ENCODE results near the gene EPHB3.

The EPHB3 gene

DNA sequence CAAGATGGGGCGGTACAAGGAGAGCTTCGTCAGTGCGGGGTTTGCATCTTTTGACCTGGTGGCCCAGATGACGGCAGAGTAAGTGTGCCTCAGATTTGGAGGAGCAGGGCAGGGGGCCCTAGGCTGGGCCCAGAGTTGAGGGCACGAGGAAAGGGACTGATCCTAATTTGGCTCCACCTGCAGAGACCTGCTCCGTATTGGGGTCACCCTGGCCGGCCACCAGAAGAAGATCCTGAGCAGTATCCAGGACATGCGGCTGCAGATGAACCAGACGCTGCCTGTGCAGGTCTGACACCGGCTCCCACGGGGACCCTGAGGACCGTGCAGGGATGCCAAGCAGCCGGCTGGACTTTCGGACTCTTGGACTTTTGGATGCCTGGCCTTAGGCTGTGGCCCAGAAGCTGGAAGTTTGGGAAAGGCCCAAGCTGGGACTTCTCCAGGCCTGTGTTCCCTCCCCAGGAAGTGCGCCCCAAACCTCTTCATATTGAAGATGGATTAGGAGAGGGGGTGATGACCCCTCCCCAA is 19.8 kb downstream of the EPHB3 start:
- ATAC-seq: no peak

GRCh38 chr3:184582646-184583577 is 21.3 kb downstream of the EPHB3 start:
- ATAC-seq: no peak

DNA sequence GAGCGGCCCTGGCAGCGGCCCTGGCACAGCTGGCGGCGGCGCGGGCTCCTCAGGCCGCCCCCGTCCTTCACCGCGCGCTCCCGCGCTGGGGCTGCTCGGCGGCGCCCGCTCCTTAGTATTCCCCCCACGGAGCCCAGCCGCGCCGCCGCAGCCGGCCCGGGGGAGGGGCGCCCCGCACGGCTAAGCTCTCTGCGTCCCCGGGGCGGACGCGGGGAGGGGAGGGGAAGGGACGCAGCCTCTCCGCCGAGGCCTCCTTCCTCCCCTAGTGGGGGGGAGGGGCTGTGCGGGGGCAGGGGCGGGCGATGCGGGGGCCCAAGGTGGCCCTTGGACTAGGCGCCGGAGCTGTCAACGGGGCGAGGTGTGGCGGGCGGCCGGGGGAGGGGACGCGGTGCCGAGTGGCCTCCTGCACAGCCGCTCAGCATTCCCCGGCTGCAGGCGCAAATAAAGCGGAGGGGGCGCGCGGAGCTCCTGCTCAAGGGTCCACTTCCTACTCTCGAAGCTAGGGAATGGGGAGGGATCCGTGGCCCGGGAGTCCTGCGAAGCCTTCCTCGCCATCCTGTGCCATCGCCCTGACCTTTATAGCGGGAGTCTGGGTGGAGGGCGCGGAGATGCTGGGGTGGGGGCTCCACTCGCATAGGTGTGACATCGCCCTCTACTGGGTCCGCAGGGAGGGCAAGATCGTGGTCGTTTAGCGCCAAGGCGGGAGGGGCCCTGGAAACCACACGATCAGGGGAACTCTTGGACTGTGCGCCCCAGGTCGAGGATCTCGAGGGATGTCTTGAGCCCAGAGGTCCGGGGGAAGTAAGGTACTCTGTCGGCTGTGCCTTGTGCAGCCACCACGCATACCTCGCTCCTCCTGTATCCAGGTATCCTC is 22.2 kb downstream of the EPHB3 start:
- ATAC-seq: no peak

DNA sequence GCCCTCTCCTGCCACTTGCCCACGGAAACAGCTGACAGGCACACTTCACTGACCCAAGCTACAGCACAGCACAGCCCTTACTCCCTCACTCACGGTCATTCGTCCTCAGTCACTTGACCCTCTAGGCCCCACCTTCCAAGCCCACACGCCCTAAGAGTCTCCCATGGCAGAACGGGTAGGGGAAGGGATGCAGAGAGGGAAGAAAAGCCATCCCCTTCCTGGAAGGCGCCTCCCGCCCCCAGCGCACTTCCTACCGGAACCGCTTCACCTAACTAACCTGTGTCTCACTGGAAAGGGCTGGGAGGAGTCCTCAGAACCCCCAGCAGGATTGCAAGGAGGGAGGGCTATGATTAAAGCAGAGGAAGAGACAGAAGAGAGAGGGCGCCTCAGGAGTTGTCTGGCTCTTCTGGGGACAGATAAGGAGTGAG is 22.9 kb downstream of the EPHB3 start:
- no peak for ATAC-seq

- ATAC-seq: no peak
Observed at GRCh38 chr3:184585545-184585944, 24.0 kb downstream of the EPHB3 start.

DNA sequence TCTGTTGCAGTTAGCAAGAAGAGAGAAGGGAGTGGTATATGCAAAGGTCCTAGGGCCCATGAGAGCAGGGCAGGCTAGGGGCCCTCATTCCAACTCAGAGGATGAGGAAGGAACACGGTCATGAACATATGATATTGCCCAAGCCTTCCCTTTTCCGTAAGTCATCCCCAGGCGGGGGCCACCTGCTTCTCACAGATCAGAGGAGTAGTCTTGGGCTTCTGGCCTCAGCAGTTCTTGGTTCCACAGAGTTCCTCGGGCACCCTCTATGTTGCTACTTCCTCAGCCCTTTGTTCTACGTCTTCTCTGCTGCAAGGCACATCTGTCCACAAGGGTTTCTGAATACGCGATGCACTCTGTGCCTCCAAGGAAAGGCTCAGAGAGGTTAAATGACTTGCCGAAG is 25.3 kb downstream of the EPHB3 start:
- ATAC-seq: no peak

DNA sequence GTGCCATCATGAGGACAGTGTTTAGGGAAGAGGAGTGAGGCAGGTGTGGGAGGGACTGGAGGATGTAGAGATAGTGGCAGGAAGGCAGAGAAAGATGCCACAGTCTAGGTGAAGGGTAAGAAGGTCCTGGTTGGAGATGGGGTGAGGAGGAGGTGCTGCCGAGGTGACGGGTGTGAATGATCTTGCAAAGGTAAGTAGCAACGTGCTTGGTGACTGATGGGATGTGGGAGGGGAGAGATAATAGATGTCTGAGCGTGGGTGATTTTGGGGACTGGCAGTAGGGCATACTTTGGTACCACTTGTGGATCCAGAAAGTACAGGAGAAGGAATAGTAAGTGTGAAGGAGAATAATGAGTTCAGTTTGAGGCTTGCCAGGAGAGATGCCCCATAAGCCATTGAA is 27.2 kb downstream of the EPHB3 start:
- no peak for ATAC-seq

DNA sequence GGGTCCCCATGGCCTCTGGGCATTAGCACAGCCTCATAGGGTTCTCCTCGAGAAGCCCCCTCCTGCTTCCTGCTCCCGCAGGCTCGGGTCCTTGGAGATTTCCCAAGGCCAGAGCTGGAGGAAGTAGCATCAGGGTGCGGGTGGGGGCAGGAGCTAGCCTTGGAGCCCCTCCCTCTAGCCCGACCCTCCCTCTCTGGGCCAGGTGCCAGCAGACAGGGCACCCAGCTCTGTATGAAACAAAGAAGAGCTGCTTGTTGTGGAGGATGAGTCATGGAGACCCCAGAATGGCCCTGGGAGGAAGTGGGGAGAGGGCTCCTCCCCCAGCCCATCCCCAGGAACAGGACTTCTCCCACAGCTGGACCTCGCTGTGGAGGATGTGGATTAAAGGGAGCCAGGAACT is 29.2 kb downstream of the EPHB3 start:
- ATAC-seq: no peak

DNA sequence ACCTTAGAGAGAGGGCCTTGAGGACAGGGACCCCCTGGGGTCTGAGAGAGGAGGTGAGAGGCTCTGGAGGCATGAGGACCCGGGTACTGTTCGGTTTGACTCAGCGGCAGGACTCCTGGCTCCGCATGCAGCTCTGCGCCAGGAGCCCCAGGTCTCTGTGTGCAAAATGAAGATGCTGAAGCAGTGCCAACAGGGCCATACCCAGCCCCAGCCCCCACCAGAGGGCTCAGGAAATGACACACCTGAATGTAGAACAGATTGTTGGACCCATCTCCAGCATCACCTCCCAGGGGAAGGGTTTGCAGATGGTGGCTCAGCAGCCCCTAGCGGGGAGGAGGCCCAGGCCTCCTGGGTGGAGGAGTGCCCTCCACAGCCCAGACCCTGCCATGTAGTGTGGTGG is 30.2 kb downstream of the EPHB3 start:
- no peak for ATAC-seq

DNA sequence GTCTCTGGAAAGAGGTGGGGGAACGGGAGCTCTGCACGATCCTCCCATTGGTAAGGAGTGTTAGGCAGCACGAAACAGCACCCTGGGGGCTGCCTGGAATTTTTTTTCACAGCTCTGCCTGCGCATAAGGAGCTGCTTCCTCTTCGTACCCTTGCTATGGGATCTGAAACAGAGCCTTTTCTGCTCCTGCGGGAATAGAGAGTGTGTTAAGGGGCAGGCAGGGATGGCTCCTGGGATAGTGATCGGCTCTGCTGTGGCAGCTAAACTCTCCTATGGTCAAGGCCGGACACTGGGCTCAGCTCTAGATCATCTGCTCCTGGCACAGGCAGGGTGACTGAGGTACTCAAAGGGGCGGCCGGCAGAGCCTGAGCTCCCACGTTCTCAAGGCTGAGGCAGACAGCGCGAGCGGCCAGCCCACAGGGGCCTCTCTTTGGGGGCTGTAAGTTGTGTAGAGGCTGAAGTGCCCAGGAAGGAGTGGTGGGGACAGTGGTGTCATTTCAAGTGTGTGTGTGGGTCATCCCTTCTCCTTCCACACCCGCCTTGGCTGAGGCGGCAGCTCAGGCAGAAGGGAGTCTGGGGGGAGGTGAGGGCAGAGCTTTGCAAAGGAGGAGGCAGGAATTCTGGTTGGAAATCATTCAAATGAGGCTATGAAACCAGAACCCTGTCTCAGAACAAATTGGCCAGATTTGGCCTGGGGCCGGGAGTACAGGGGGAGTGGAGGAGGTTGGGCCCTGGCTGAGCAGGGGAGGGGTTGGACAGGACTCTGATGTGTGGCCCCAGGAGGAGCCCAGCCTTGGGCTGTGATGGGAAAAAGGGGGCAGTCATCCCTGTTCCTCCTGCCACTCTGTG is 31.0 kb downstream of the EPHB3 start:
- ATAC-seq: no peak

DNA sequence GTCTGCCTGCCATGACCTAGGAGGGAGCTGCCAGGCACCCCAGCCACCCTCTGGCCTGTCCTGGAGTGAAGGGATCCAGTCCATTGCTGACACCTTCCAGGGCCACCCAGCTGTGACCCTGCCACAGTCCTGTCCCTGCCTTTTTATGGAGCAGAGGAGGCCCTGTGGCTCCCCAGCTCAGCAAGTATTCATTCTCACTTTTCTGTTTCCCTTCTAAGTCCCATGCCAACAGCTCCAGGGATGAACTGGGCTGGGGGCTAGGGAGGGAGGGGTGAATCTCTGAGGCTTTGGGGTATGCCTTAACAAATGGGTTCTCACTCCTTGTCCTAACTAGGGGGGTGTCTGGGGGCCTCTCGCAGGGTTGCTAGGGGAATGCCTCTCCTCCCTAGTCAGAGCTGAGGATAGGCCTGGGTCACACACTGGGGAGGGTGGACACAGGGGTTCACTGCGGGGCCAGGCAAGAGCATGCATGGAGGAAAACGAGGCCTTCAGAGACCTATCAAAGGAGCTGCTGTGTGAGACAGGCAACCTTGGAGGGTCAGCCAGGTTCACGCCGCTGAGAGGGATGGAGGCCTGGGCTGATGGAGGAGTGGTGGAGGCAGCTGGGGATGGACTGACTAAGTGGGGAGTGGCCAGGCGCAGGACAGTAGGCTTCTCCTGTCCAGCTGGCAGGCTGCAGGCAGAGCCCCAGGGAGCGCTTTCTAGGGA is 31.8 kb downstream of the EPHB3 start:
- no peak for ATAC-seq

GRCh38 chr3:184593928-184594303 is 32.3 kb downstream of the EPHB3 start:
- no peak for ATAC-seq

GRCh38 chr3:184594371-184595001 is 32.9 kb downstream of the EPHB3 start:
- ATAC-seq: no peak

GRCh38 chr3:184595726-184596125 is 34.1 kb downstream of the EPHB3 start:
- ATAC-seq: no peak

DNA sequence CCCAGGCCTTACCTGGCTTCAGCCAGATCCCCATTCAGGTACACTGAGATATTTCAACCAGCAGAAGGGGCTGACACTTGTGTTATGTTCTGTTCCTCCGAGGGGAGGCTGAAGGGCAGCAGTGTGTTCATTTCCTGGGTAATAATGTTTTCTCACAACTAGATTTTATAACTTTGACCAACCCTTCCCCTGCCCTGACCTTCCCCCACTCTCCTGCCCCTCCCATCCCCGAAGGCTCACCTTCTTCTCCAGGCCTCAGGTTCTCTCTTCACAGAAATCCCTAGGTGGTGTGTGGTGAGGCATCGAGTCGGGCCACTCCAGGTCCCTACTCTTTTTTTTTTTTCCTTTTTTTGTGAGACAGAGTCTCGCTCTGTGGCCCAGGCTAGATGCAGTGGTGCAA is 34.6 kb downstream of the EPHB3 start:
- ATAC-seq: no peak

DNA sequence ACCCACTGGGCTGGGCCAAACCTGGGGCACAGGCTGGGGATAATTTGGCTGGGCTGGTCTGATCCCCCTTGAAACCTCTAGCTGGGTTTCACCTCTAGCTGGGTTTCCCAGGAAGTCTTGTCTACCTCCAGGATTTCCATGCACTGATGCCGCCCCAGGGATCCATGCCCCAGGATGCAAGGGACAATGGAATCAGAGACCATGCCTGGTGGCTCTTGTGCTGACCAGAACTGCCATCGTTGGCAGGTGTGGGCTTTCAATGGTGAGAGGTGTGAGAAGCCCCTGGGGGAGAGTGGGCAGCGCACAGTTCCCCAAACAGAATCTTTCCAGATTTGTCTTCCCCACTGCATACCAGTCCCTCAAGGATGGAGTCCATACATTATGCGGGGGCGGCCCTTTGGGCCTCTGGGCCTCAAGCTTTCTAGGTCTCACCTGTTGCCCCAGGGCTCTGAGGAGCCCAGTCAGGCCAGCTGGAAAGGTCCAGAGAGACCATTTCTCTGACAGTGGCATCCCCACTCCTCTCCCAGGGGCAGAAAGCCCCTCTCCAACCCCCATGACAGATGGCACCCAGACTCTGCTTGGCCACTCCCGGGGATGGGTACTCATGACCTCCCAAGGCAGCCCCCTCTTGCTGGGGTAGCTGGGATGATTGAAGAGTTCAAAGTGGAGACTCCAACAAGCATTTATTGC is 35.4 kb downstream of the EPHB3 start:
- no peak for ATAC-seq

- no peak for ATAC-seq
Observed at GRCh38 chr3:184597829-184598573, 36.4 kb downstream of the EPHB3 start.

- ATAC-seq: no peak
Observed at GRCh38 chr3:184598574-184598927, 37.0 kb downstream of the EPHB3 start.

DNA sequence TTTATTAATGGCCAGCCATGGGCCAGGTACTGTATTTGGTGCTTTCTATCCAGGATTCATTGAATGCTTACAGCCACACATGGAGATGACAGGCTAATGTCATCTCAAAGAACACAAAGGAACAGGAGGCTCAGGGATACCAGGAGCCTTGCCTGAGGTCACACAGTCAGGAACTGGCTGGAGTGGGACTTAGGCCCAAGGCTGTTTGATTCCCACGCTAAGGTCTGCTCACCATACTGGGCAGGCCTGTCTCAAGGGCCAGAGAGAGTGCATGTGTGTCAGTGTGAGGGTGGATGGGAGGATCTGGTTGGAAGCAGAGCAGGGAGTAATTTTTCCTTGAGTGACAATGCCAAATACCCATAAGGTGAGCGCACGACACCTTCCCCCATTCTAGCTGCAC is 37.6 kb downstream of the EPHB3 start:
- ATAC-seq: no peak
